Lower leg skin (tissue), 3 donors: ENCODE measurements around the gene PLCH2.

Source experiments
- POLR2A ChIP-seq, 2 donors: fragments of 450-650 bp; IDR thresholded peaks; one replicate each; pipeline ENCODE4 v1.6.1; 2016 to 2017; ENCODE audit warnings: antibody characterized with exemption in 2 of 2, mild to moderate bottlenecking in 1 of 2, moderate library complexity in 1 of 2
- TF ChIP-seq, protein P1 (sequence below), 3 donors: fragments of 450-650 bp; IDR thresholded peaks; one replicate each; pipeline ENCODE4 v1.5.1; 2016; ENCODE audit warnings: antibody characterized with exemption in 3 of 3, mild to moderate bottlenecking in 3 of 3, moderate library complexity in 2 of 3

DNA sequence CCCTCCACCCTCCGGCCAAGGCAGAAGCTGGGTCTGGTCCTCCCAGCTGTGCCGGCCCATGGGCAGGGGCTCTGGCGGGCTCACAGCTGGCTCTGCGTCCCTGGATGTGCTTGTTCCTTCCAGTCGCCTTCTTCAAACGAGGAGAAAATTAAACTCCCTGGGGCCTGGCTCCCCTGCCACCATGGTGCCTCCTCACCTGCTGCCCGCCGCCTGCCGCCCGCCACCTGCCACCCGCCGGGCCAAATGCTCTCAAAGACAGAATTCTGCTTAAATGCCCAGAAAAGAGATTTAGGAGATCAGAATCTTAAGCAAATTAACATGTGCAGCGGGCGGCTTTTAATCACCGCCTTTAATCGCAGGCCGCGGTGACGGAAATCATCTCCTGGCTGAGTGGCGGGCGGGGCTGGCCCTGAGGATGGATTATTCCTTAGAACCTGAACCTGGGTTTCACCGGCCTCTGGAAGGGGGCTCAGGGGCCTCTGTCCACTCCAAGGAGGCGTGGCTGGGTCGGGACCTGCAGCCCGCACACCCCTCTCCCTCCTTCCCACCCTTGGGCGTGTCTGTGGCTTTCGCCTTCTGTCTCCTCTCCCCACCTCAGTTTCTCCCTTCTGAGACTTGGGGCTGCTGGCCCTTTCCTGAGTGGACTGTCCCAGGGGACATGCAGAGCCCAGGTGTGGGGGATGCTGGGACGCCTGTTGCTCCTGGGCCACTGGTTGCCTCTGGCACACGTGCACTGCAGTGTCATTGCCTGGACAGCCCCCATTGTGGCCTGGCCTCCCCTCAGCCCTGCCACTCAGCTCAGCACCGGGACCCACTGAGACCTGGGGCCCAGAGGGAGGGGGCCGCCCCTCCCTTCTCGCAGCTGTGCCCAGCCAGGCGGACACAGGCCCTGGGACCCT lies 10.5 kb upstream of the PLCH2 start:
- TF ChIP-seq, protein P1, sequence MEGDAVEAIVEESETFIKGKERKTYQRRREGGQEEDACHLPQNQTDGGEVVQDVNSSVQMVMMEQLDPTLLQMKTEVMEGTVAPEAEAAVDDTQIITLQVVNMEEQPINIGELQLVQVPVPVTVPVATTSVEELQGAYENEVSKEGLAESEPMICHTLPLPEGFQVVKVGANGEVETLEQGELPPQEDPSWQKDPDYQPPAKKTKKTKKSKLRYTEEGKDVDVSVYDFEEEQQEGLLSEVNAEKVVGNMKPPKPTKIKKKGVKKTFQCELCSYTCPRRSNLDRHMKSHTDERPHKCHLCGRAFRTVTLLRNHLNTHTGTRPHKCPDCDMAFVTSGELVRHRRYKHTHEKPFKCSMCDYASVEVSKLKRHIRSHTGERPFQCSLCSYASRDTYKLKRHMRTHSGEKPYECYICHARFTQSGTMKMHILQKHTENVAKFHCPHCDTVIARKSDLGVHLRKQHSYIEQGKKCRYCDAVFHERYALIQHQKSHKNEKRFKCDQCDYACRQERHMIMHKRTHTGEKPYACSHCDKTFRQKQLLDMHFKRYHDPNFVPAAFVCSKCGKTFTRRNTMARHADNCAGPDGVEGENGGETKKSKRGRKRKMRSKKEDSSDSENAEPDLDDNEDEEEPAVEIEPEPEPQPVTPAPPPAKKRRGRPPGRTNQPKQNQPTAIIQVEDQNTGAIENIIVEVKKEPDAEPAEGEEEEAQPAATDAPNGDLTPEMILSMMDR (IDR thresholded peaks at IDR 0.05) = no peak
- no peak for TF ChIP-seq POLR2A (IDR thresholded peaks at IDR 0.05)
